Left colon (tissue), 2 donors: Measurements from ENCODE around the gene NOX4. TPM values are rescaled to one million over a fixed set of nuclear protein-coding genes. Genes with fewer than 3 reads are reported as not detected.

ENCODE experiments used
- total RNA-seq, 2 donors: library from RNA; stranded (reverse); fragmentation: NEBNext Ultra II Directional; extraction: Animal tissue kit (Norgen Biotek cat#: 25700); gene quantifications; one replicate each; pipeline ENCODE4 v1.2.1, GENCODE V29; 2021
- donor health status: DM: no; HTN: no; CAD: no.
- donor health status: DM: yes; HTN: yes; CAD: no.

NOX4 gene
- total RNA-seq, 2 donors from 2014 or later, result 0.17 to 0.46 TPM

Other genes starting within 250 kb of the NOX4 start
- gene TRIM77, start 218.9 kb upstream of the NOX4 start, total RNA-seq, result not detected